GM12878 (cell line): ENCODE results near the gene KDM4C. TPM values are rescaled to one million over a fixed set of nuclear protein-coding genes. Genes with fewer than 3 reads are reported as not detected.

ENCODE experiments used
- ATAC-seq: fragments of 200-7000 bp; cut with Tn5 transposase; 3 replicates; pipeline ENCODE4 v1.9.1; 2020; ENCODE audit warnings: mild to moderate bottlenecking, moderate library complexity
- BruUV-seq: library from RNA; stranded (reverse); fragments of 400-500 nt; replicated peaks from 2 replicates; lab custom pipeline; 2021; lab: Mats Ljungman, UMichigan
- CTCF ChIA-PET: fragments of 300-600 bp; sonication (Branson Sonifier 250); formaldehyde crosslinking; extraction: SDS; loops from one replicate; lab custom pipeline; 2021; ENCODE audit warnings: inconsistent platforms; lab: Yijun Ruan, JAX
- POLR2A ChIA-PET: fragments of 350-600 bp; formaldehyde crosslinking; extraction: SDS; loops from one replicate; lab custom pipeline; 2021; ENCODE audit warnings: inconsistent platforms; lab: Charles Lee
- RAD21 ChIA-PET: fragments of 300-600 bp; sonication (Branson Sonifier 250); formaldehyde crosslinking; loops from one replicate; lab custom pipeline; 2023; ENCODE audit warnings: antibody characterized with exemption; ENCODE audit not compliant: unreplicated experiment; lab: Charles Lee
- SMC1A ChIA-PET: fragments of 300-600 bp; sonication (Branson Sonifier 250); formaldehyde crosslinking; loops from one replicate; lab custom pipeline; 2023; ENCODE audit not compliant: unreplicated experiment, uncharacterized antibody; lab: Charles Lee
- DNase-seq: peaks from one replicate; pipeline ENCODE4 v3.0.0-alpha.2; 2011; ENCODE audit warnings: low read depth, low spot score
- FAIRE-seq: peaks from 3 replicates; lab custom pipeline; 2011; peaks lifted over from hg19 to GRCh38; lab: Jason Lieb, UNC
- H2AFZ ChIP-seq: 2 replicates; pipeline ENCODE4 v1.6.0; 2011; ENCODE audit warnings: low read depth, low read length, control low read depth; ENCODE audit not compliant: control insufficient read depth
- H3K27ac ChIP-seq: 2 replicates; pipeline ENCODE4 v1.5.1; 2011; ENCODE audit warnings: control low read depth; ENCODE audit not compliant: control insufficient read depth, insufficient read depth
- H3K27me3 ChIP-seq, 2 experiments: replicated peaks in 1 of 2; 2 replicates each; pipeline versions ENCODE4 v1.6.0 to v1.6.1; 2011; ENCODE audit warnings: low read length in 1 of 2; ENCODE audit not compliant: control insufficient read depth in 2 of 2, insufficient read depth in 2 of 2
- H3K36me3 ChIP-seq, 2 experiments: 2 replicates each; pipeline ENCODE4 v1.5.1; 2011; ENCODE audit warnings: low read length in 1 of 2; ENCODE audit not compliant: control insufficient read depth in 2 of 2, insufficient read depth in 2 of 2
- H3K4me1 ChIP-seq: 2 replicates; pipeline ENCODE4 v1.6.1; 2011; ENCODE audit warnings: mild to moderate bottlenecking, low read length, moderate library complexity, mixed read lengths; ENCODE audit not compliant: control insufficient read depth, insufficient read depth
- H3K4me2 ChIP-seq: 2 replicates; pipeline ENCODE4 v1.6.0; 2011; ENCODE audit warnings: control low read depth; ENCODE audit not compliant: control insufficient read depth, insufficient read depth
- H3K4me3 ChIP-seq: fragments of 200-600 bp; sonication (generic); 2 replicates; pipeline ENCODE4 v1.5.1; 2016
- H3K79me2 ChIP-seq: 2 replicates; pipeline ENCODE4 v1.6.0; 2011; ENCODE audit warnings: low read length; ENCODE audit not compliant: control insufficient read depth, insufficient read depth
- H3K9ac ChIP-seq: 2 replicates; pipeline ENCODE4 v1.8.0; 2011; ENCODE audit warnings: low read length, control low read depth, mixed read lengths; ENCODE audit not compliant: control insufficient read depth, insufficient read depth
- H3K9me3 ChIP-seq: replicated peaks from 3 replicates; pipeline ENCODE4 v1.5.1; 2011; ENCODE audit warnings: mild to moderate bottlenecking, low read length; ENCODE audit not compliant: control insufficient read depth, insufficient read depth
- H4K20me1 ChIP-seq: 2 replicates; pipeline ENCODE4 v1.6.0; 2011; ENCODE audit not compliant: control insufficient read depth, insufficient read depth
- BMI1 ChIP-seq: fragments of 450-650 bp; IDR thresholded peaks from 2 replicates; pipeline ENCODE4 v1.6.1; 2016; ENCODE audit warnings: mild to moderate bottlenecking, moderate library complexity, borderline replicate concordance
- E2F4 ChIP-seq: IDR thresholded peaks from 2 replicates; pipeline ENCODE4 v1.6.1; 2012; ENCODE audit warnings: low read depth, low read length, improper control_type of control experiment
- GABPA ChIP-seq: IDR thresholded peaks from 2 replicates; pipeline ENCODE4 v1.6.1; 2014; ENCODE audit warnings: antibody characterized with exemption, low read depth, mild to moderate bottlenecking, inconsistent platforms
- HDAC2 ChIP-seq: fragments of 200-600 bp; sonication (generic); IDR thresholded peaks from 2 replicates; pipeline ENCODE4 v1.6.1; 2017
- IKZF1 ChIP-seq: fragments of 450-650 bp; conservative IDR thresholded peaks from 2 replicates; pipeline ENCODE4 v1.6.1; 2017; ENCODE audit warnings: antibody characterized with exemption, mild to moderate bottlenecking
- NRF1 ChIP-seq: conservative IDR thresholded peaks from 2 replicates; pipeline ENCODE4 v1.6.1; 2011; ENCODE audit warnings: mild to moderate bottlenecking, low read depth, low read length, improper control_type of control experiment
- RCOR1 ChIP-seq: conservative IDR thresholded peaks from 2 replicates; pipeline ENCODE4 v1.6.1; 2012; ENCODE audit warnings: low read depth, low read length, improper control_type of control experiment
- RFX5 ChIP-seq: IDR thresholded peaks from 2 replicates; pipeline ENCODE4 v1.6.1; 2011; ENCODE audit warnings: low read depth, low read length, improper control_type of control experiment
- RUNX3 ChIP-seq: IDR thresholded peaks from 2 replicates; pipeline ENCODE4 v1.6.1; 2012; ENCODE audit warnings: low read length, inconsistent platforms
- SPI1 ChIP-seq: IDR thresholded peaks from 2 replicates; pipeline ENCODE4 v1.6.1; 2011; ENCODE audit warnings: low read depth, mild to moderate bottlenecking, low read length, moderate library complexity, borderline replicate concordance; ENCODE audit not compliant: insufficient read depth
- TAF1 ChIP-seq: IDR thresholded peaks from 2 replicates; pipeline ENCODE4 v1.6.1; 2011; ENCODE audit warnings: mild to moderate bottlenecking, low read depth, low read length, borderline replicate concordance
- TCF3 ChIP-seq: IDR thresholded peaks from 2 replicates; pipeline ENCODE4 v1.6.1; 2012; ENCODE audit warnings: low read depth, mild to moderate bottlenecking, low read length, borderline replicate concordance; ENCODE audit not compliant: insufficient read depth
- WRNIP1 ChIP-seq: IDR thresholded peaks from 2 replicates; pipeline ENCODE4 v1.6.1; 2011; ENCODE audit warnings: low read depth, low read length, improper control_type of control experiment, borderline replicate concordance
- ZNF384 ChIP-seq: IDR thresholded peaks from 2 replicates; pipeline ENCODE4 v1.6.1; 2012; ENCODE audit warnings: low read depth, mild to moderate bottlenecking, low read length, improper control_type of control experiment, borderline replicate concordance
- WGBS: methylation state at CpG from one replicate; pipeline ENCODE4 v1.1.6; 2016; ENCODE audit warnings: low lambda C conversion rate; ENCODE audit not compliant: insufficient replicate concordance, insufficient coverage; ENCODE audit errors: missing lambda C conversion rate; 5-methylcytosine and 5-hydroxymethylcytosine counted together
- in situ Hi-C: fragments of 300-500 bp; cut with MboI; formaldehyde crosslinking; loops from 9 replicates; pipeline ENCODE4 v1.14.3; 2018; ENCODE audit warnings: mixed read lengths
- intact Hi-C: fragments of 100-400 bp; cut with micrococcal nuclease; formaldehyde crosslinking; loops from one replicate; pipeline ENCODE4 v1.14.2; 2022; ENCODE audit not compliant: unreplicated experiment
- polyA plus RNA-seq, 11 experiments: library from polyadenylated mRNA; depleted of rRNA in 4 of 11; unstranded in 6 of 11; stranded (reverse) in 5 of 11; fragments of >200 nt; fragmentation: Nextera tagmentation in 4 of 11; fragmentation: Illumina TruSeq in 1 of 11; extraction: Ambion mirVana in 4 of 11; extraction: Trizol in 1 of 11; gene quantifications; 1 replicate in 1 of 11; 2 replicates in 10 of 11; pipeline versions ENCODE4 v1.2.1 to v1.2.3, GENCODE V29; 2011 to 2016; ENCODE audit warnings: inconsistent platforms in 2 of 11, missing spikeins in 2 of 11, low read depth in 1 of 11
- total RNA-seq, 4 experiments: library from RNA; depleted of rRNA in 3 of 4; stranded (reverse); fragments of >200 nt in 3 of 4; fragmentation: Illumina TruSeq in 1 of 4; extraction: Trizol in 1 of 4; gene quantifications; 2 replicates each; pipeline versions ENCODE4 v1.2.1 to v1.2.3, GENCODE V29; 2013 to 2021
- TF ChIP-seq, protein P1 (sequence below): IDR thresholded peaks from 2 replicates; pipeline ENCODE4 v1.6.1; 2011; ENCODE audit warnings: borderline replicate concordance, low read depth, mild to moderate bottlenecking, moderate library complexity, mixed read lengths, low read length; ENCODE audit not compliant: insufficient read depth; ENCODE audit errors: extremely low read length
- TF ChIP-seq, protein P2 (sequence below): fragments of 150-350 bp; IDR thresholded peaks from 2 replicates; pipeline ENCODE4 v1.6.1; 2016; ENCODE audit warnings: low read depth, low read length

KDM4C gene
- total and polyA plus RNA-seq, 10 of the 15 experiments (the other 5 are each of a cell fraction or from before 2014, with no cell fraction given) = 6.8 to 41.2 (median 20.1) TPM

GRCh38 chr9:7165331-7165975, 407.7 kb downstream of the KDM4C start:
- peaks cover 0 to 15% of the 10 kb centered on the region in 2 experiments; a peak in 2 of 4 replicates for H3K36me3 ChIP-seq
- no peak for ATAC-seq
- TF ChIP-seq IKZF1 (no peak), WRNIP1 (no peak), RFX5 (no peak), SPI1 (no peak), E2F4 (no peak), ZNF384 (no peak), TAF1 (no peak), GABPA (no peak), NRF1 (no peak), HDAC2 (no peak), BMI1 (no peak), RCOR1 (no peak), RUNX3 (no peak), TCF3 (no peak)
- TF ChIP-seq, protein P1, sequence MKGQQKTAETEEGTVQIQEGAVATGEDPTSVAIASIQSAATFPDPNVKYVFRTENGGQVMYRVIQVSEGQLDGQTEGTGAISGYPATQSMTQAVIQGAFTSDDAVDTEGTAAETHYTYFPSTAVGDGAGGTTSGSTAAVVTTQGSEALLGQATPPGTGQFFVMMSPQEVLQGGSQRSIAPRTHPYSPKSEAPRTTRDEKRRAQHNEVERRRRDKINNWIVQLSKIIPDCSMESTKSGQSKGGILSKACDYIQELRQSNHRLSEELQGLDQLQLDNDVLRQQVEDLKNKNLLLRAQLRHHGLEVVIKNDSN = no peak
- TF ChIP-seq, protein P2, sequence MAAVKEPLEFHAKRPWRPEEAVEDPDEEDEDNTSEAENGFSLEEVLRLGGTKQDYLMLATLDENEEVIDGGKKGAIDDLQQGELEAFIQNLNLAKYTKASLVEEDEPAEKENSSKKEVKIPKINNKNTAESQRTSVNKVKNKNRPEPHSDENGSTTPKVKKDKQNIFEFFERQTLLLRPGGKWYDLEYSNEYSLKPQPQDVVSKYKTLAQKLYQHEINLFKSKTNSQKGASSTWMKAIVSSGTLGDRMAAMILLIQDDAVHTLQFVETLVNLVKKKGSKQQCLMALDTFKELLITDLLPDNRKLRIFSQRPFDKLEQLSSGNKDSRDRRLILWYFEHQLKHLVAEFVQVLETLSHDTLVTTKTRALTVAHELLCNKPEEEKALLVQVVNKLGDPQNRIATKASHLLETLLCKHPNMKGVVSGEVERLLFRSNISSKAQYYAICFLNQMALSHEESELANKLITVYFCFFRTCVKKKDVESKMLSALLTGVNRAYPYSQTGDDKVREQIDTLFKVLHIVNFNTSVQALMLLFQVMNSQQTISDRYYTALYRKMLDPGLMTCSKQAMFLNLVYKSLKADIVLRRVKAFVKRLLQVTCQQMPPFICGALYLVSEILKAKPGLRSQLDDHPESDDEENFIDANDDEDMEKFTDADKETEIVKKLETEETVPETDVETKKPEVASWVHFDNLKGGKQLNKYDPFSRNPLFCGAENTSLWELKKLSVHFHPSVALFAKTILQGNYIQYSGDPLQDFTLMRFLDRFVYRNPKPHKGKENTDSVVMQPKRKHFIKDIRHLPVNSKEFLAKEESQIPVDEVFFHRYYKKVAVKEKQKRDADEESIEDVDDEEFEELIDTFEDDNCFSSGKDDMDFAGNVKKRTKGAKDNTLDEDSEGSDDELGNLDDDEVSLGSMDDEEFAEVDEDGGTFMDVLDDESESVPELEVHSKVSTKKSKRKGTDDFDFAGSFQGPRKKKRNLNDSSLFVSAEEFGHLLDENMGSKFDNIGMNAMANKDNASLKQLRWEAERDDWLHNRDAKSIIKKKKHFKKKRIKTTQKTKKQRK = no peak
- 97% methylated on average over 7 of the region's 7 CpGs for WGBS
- no peak overlapping the region for H3K27ac ChIP-seq
- no peaks in the 10 kb centered on the region for H3K79me2 ChIP-seq
- POLR2A ChIA-PET = no interaction called here
- no peaks in the 10 kb centered on the region for H3K9me3 ChIP-seq
- H2AFZ ChIP-seq = no peak overlapping the region
- H3K27me3 ChIP-seq = no peaks in the 10 kb centered on the region
- no peak for FAIRE-seq
- intact Hi-C loops (no loop called here), in situ Hi-C loops (no loop called here)
- CTCF ChIA-PET = no interaction called here
- no peak overlapping the region for H3K9ac ChIP-seq
- RAD21 ChIA-PET = no interaction called here
- no peaks in the 10 kb centered on the region for H4K20me1 ChIP-seq
- H3K4me2 ChIP-seq = no peak overlapping the region
- DNase-seq = no peak
- no peak overlapping the region for H3K4me3 ChIP-seq
- H3K4me1 ChIP-seq = no peaks in the 10 kb centered on the region
- SMC1A ChIA-PET = interaction anchor here (1.7 kb wide), 1 partner anchor 13 kb away, joined by 7 read pairs; no protein-coding TSS in a partner anchor
- BruUV-seq = no TSS peak
